Nephron progenitor cell (in vitro differentiated cells): ENCODE data around the gene FBXO4.

Experiments
- DNase-seq: peaks from one replicate; pipeline ENCODE4 v3.0.0; 2021
- H3K27ac Mint-ChIP-seq: 2 replicates; pipeline ENCODE4 v1.8.0; 2021; ENCODE audit warnings: mild to moderate bottlenecking, moderate library complexity, mixed read lengths
- H3K27me3 Mint-ChIP-seq: 2 replicates; pipeline ENCODE4 v1.8.0; 2021; ENCODE audit warnings: mild to moderate bottlenecking, low read depth, mixed read lengths; ENCODE audit not compliant: poor library complexity
- H3K36me3 Mint-ChIP-seq: 2 replicates; pipeline ENCODE4 v1.8.0; 2021; ENCODE audit warnings: low read depth, mixed read lengths
- H3K4me1 Mint-ChIP-seq: 2 replicates; pipeline ENCODE4 v1.8.0; 2021; ENCODE audit warnings: mixed read lengths
- H3K4me3 Mint-ChIP-seq: 2 replicates; pipeline ENCODE4 v1.8.0; 2021; ENCODE audit warnings: mild to moderate bottlenecking, moderate library complexity, mixed read lengths
- H3K9me3 Mint-ChIP-seq: 2 replicates; pipeline ENCODE4 v1.8.0; 2021; ENCODE audit warnings: mild to moderate bottlenecking, moderate library complexity, mixed read lengths
- CTCF ChIP-seq: fragments of 200-600 bp; sonication (generic); IDR thresholded peaks from 2 replicates; pipeline ENCODE4 v1.5.0; 2021; ENCODE audit warnings: antibody characterized with exemption

FBXO4 gene, protein sequence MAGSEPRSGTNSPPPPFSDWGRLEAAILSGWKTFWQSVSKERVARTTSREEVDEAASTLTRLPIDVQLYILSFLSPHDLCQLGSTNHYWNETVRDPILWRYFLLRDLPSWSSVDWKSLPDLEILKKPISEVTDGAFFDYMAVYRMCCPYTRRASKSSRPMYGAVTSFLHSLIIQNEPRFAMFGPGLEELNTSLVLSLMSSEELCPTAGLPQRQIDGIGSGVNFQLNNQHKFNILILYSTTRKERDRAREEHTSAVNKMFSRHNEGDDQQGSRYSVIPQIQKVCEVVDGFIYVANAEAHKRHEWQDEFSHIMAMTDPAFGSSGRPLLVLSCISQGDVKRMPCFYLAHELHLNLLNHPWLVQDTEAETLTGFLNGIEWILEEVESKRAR

GRCh38 chr5:41924872-41925554 lies at the start of gene FBXO4:
Gene FBXO4, plus strand, starts transcription at chr5:41925281. Its CDS starts 29 bp downstream, at chr5:41925310.
- H3K9me3 Mint-ChIP-seq, result peaks cover 4% of the 10 kb centered on the region
- peaks cover 23% of the 10 kb centered on the region for H3K36me3 Mint-ChIP-seq

DNA sequence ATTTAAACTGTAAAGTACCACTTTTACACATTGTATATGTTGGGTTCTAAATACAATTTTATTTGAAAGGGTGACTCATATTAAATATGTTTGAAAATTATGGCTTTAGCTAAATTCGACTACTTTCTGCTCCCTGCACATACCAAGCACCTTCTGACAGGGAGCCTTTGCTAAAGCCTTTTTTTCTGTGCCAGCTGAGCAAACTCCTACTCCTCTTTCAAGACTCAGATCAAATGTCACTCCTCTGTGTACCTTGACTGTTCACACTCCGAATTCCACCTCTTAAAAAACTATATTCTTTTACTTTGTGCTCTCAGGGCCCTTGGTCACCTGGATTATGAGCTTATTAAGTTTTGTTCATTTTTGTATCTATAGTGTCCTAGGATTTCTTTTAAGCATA lies 48.4 kb upstream of the FBXO4 start:
- peaks cover 3% of the 10 kb centered on the region for H3K27me3 Mint-ChIP-seq

More at GRCh38 chr5:41924872-41925554, at the start of gene FBXO4:
- peak within 1 kb of the TSS; percentile 76 for H3K4me3 Mint-ChIP-seq
- TF ChIP-seq CTCF, result no peak
- H3K27ac Mint-ChIP-seq, result no peak within 1 kb of the TSS
- H3K4me1 Mint-ChIP-seq, result peaks cover 4% of the 10 kb centered on the region
- DNase-seq, result peak; percentile 64
- peaks cover 3% of the 10 kb centered on the region for H3K27me3 Mint-ChIP-seq

GRCh38 chr5:41877408-41877807 lies 47.7 kb upstream of the FBXO4 start:
- no peak for TF ChIP-seq CTCF
- Mint-ChIP-seq H3K27me3 (peaks cover 7% of the 10 kb centered on the region), H3K27ac (no peak overlapping the region), H3K4me1 (peaks cover 11% of the 10 kb centered on the region), H3K4me3 (no peak overlapping the region), H3K9me3 (peaks cover 6% of the 10 kb centered on the region), H3K36me3 (no peaks in the 10 kb centered on the region)
- no peak for DNase-seq

More for the DNA sequence above, 48.4 kb upstream of the FBXO4 start:
- Mint-ChIP-seq H3K4me1 (peaks cover 11% of the 10 kb centered on the region), H3K27ac (no peak overlapping the region), H3K36me3 (no peaks in the 10 kb centered on the region), H3K9me3 (peaks cover 6% of the 10 kb centered on the region), H3K4me3 (no peak overlapping the region)
- no peak for TF ChIP-seq CTCF
- DNase-seq, result no peak

- DNase-seq, result no peak
- no peak for TF ChIP-seq CTCF
- no peak overlapping the region for H3K27ac Mint-ChIP-seq
- peaks cover 6% of the 10 kb centered on the region for H3K9me3 Mint-ChIP-seq
- peaks cover 11% of the 10 kb centered on the region for H3K4me1 Mint-ChIP-seq
- no peak overlapping the region for H3K4me3 Mint-ChIP-seq
- H3K36me3 Mint-ChIP-seq, result no peaks in the 10 kb centered on the region
- peaks cover 7% of the 10 kb centered on the region for H3K27me3 Mint-ChIP-seq
Measured at GRCh38 chr5:41878173-41878572, 46.9 kb upstream of the FBXO4 start.

- Mint-ChIP-seq H3K27ac (no peak overlapping the region), H3K9me3 (peaks cover 6% of the 10 kb centered on the region), H3K4me1 (peaks cover 11% of the 10 kb centered on the region), H3K36me3 (no peaks in the 10 kb centered on the region), H3K27me3 (peaks cover 7% of the 10 kb centered on the region), H3K4me3 (no peak overlapping the region)
- TF ChIP-seq CTCF, result no peak
- no peak for DNase-seq
Measured at GRCh38 chr5:41878643-41879478, 46.2 kb upstream of the FBXO4 start.
